HG02642 (cell line): ENCODE measurements around the gene MAP6.
A peak's percentile ranks its signal among the peaks of the same experiment; 100 is the strongest.
"Not testable (repeated sequence)": the region's sequence is repeated elsewhere in the genome, so short reads cannot be mapped to it uniquely, and the experiment has no call there.

Experiments used
- ATAC-seq: cut with Tn5 transposase; IDR thresholded peaks from one replicate; pipeline ENCODE4 v1.9.1; 2021; ENCODE audit warnings: mild to moderate bottlenecking; ENCODE audit not compliant: unreplicated experiment, poor library complexity

The MAP6 gene

GRCh38 chr11:75596914-75597313 lies 71.9 kb downstream of the MAP6 start:
- no peak for ATAC-seq

DNA sequence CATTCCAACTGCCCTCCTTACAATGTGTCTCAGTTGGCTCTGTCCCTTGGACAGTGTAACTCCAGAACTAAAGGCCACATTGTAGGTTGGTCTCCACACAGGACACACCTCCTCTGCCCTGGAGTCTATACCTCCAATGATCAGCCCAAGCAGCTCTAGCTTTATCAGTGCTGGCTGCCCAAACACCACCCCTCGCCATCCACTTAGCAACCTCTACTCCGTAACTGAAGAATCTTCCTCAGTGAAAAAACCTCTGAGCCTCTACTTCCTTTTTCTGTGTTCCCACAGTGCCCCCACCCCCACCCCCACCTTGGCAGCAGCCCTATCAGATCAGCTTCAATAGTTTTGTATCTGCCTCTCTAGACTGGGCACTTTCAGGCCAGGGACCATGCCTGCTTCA lies 73.4 kb downstream of the MAP6 start:
- ATAC-seq = no peak

DNA sequence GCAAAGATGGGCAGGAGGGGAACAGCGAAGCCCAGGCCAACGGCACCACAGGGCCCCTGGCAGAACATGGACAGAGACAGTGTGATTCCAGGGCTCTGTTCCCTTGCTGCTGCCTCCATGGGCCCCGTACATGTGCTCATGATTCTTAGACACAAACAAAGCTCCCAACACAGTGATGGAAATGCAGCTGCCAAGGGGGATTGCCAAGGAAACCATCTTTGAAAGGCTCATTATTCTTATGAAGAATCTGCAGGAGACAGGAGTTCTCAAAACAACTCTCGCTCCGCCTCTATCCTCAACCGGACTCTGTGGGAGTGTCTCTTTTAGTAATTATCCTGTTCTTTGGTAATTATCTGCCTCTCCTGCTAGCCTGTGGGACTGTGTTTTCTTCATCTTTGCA lies 74.6 kb downstream of the MAP6 start:
- no peak for ATAC-seq

DNA sequence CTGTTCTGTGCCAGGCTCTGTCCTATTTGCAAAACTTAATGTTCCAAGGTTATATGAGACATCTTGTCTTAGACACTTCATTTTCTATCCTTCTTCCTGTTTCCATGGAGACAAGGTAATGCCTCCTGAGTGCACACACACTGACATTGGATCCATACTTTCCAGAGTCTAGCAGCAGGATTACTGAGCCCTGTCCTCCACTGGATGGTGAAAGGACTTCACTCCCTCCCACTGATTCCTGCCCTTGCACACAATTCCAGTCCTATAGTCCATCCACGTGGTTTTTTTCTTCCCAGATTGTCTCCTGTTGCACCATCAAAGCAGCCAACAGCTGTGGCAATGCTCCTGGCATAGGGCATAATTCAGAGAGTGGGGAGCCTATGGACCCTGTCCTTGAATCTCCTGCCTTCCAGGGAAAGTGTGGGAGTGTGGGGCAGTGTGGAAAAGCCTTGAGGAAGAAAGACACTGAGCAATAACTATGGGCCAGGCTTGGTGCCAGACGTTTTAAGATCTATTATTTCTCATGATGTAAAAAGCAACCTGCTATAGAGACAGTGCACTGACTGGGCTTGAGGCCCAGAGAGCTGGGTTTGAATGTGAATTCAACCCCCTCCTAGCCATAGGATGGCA lies 75.4 kb downstream of the MAP6 start:
- ATAC-seq = no peak

GRCh38 chr11:75592715-75593114 lies 76.1 kb downstream of the MAP6 start:
- no peak for ATAC-seq

DNA sequence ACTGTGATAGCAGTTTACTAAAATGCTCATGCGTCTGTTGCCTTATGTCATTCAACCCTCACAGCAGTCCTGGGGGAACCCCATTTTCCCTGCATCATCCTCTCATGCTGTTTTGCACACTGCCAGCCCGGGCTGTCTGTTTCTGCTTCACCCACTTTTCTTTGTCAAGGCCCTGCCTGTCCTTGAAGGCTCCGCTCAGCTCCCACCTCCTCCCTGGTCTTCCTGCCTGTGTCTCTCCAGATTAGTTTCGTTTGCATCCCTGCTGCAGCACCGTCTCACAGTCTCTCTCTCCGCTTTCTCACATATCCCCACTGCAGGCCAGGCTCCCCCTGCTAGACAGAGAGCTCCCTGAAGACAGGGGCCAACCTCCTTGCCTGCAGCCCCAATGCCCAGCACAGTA lies 76.9 kb downstream of the MAP6 start:
- no peak for ATAC-seq

GRCh38 chr11:75591371-75591770 lies 77.5 kb downstream of the MAP6 start:
- ATAC-seq = no peak

DNA sequence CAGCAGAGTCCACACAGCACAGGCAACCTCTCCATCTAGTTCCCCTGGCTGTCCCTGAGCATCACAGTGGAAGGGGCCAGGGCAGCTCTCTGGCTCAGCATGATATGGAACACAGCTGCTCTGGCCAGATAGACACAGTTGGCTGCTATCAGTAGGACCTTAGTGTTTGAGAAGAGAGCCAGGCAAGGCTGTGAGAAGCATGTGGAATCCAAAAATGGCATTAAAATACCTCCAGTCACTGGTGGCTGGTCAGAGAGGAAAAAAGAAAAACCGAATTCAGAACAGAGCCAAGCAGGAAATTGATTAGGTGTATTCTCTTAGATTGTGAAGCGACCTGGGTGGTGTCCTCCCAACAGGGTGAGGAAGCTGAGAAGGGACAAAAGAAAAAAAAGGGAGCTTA lies 78.9 kb downstream of the MAP6 start:
- ATAC-seq = no peak

DNA sequence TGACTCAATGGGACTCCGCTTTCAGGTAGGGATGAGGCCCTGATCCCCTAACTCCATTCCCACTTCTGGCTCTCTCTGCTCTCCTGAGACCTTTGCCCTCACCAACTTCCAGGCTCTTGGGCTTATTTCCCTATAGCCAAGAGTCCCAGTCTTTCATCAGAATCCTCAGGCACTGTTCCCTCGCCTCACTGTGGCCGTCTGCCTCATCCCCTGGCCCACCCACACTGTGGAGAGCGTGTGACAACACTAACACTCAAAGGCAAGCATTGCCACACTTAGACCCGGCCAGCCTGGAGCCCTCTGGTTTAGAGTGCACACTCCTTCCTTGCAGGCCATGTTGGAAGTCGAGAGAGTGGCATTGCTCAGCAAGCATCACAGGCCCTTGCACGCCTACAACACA lies 79.8 kb downstream of the MAP6 start:
- ATAC-seq = no peak

DNA sequence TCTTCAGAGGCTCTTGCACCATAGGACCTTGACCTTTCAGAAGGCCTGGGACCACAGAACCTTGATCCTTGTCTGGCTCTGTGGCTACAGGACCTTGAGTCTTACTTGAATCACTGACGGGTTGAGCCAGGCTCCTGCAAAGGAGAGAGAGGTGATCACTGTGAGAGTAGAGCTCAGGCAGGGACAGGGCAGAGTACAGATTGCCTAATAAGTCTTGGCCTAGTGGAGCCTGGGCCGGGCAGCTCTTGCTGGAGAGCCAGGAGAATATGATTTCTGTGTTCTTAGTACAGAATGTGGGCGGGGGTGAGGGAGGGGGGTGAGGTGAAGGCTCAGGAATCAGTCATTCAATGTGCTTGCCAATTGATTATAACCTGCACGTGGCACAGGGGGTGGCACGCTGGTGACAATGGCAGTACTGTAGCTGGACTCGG lies 80.8 kb downstream of the MAP6 start:
- no peak for ATAC-seq

DNA sequence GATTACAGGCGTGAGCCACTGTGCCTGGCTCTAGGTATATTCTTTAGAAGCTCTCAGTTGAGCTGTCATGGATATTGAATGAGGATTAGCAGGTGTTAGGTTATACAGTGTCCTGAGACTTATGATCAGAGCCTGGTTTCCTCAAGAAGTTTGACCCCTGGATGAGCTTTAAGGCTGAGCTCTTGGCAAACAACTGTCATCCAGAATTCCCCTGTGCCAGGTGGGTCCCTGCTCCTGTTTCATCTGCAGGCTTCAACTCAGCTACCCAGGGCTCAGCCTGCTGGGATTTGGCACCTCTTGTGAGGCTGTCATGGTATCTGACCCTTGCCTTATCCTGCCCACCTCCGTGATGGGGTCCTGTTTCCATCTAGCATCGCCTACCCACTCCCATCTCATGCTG lies 82.4 kb downstream of the MAP6 start:
- no peak for ATAC-seq

DNA sequence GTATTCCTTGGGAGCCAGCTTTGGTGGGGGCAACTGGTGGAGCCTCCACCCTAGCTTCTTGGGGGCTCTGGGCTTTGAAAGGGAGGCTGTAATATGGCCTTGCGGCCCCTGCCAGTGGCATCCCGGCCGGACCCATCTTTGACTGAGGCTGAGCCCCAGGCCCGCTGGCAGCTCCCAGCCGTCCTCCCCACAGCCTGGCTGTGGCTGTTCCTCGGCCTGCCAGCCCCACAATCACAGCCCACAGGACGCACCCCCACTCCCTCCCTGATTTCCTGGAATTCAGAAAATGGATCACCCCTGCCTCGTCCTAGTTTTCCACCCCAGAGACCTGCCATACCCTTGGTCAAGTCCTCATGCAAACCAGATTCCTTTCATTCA lies 83.6 kb downstream of the MAP6 start:
- ATAC-seq = no peak

DNA sequence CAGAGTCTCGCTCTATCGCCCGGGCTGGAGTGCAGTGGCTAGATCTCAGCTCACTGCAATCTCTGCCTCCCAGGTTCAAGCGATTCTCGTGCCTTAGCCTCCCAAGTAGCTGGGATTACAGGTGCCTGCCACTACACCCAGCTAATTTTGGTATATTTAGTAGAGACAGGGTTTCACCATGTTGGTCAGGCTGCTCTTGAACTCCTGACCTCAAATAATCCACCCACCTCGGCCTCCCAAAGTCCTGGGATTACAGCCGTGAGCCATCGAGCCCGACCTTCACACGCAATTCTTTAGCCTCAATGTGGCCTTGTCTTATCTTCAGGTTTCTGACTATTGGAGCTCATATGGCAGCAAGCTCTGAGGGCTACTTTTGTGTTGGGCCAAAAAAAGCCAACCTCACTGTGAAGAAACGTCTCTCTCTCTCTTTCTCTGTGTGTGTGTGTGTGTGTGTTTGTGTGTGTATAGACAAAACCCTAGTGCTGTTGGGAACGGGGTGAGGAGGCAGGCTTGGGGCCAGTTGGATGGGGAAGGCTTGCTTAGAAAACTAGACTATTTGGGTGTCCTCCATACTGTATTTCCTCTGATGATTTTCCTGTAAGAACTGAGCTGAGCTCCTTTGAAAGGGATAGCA lies 84.1 kb downstream of the MAP6 start:
- ATAC-seq = not testable (repeated sequence)

GRCh38 chr11:75583718-75584658 lies 84.8 kb downstream of the MAP6 start:
- peak; percentile 19 for ATAC-seq

DNA sequence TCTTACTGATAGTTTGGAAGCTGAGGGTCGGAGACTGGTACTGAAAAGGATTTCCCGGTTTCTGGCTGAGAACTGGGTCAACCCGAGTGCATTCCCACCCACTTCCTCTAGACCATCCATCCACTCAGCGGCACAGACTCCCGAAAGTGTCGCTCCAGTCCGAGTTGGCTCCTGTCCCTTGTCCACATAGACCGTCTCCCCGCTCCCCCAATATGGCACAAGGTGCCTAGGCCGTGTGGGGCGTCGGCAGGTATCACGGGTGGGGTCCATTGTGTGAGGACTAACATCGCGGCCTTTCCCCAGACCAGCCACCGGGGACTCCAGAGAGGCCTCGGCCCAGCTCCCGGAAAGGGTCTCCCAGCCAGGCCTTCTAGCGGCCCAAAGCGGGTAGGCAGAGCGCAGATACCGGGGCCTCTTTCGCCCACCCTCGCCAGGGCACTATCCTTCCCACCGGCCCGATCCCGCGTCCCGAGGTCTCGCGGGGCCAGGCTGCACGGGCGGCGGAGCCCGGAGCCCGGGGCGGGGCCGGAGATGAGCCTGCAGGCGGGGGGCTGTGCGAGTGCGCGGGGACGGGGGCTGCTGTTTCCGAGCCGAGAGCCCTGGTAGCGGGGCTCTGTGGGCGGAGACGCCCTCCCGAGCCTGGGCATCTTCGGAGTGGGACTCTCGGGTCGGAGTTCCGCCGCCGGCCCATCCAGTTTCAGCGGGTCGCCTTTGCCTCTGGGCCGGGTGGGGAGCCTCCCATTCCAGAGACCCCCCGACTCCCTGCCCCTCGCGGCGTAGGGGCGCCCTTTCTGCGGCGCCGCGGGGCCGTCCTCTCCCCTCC lies 85.7 kb downstream of the MAP6 start:
- ATAC-seq = peak; percentile 83

DNA sequence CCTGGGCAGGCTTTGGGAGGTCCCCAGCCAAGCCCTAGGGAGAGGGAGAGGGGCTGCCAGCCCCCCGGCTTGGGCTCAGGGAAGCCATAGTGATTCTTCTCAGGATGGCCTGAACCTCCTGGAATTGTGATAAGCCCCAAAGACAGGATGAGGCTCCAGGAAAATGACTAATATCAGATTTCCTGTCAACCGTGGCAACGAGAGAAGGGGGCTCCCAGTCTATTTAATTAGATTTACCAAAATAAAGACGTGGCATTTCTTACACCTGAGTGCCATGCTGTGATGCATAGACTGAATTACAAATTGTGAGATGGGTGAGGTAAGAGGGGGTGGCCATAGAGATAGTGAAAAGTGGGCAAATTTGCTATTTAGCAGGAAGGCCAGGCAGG lies 86.3 kb downstream of the MAP6 start:
- no peak for ATAC-seq

GRCh38 chr11:75579841-75580240 lies 89.0 kb downstream of the MAP6 start:
- no peak for ATAC-seq

DNA sequence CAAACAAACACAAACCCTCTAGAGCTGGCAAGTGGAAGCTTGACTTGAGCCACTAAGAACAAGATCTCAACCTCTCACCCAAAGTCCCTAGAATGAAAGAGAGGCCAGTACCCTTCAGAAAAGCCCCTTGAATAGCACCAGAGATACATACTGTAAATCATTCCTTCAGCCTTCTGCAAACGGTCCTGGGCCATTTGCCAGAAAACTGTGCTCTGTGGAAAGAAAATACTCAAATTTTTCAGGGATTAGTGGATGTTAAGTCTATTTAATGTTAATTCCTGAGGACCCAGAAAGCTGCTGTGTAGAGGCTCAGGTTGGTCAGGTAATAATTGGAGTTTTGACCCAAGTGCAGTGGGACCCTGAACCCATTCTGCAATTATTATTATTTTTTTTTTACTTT lies 89.9 kb downstream of the MAP6 start:
- no peak for ATAC-seq

- ATAC-seq = no peak
These were observed 91.6 kb downstream of the MAP6 start for GRCh38 chr11:75577207-75577606.

DNA sequence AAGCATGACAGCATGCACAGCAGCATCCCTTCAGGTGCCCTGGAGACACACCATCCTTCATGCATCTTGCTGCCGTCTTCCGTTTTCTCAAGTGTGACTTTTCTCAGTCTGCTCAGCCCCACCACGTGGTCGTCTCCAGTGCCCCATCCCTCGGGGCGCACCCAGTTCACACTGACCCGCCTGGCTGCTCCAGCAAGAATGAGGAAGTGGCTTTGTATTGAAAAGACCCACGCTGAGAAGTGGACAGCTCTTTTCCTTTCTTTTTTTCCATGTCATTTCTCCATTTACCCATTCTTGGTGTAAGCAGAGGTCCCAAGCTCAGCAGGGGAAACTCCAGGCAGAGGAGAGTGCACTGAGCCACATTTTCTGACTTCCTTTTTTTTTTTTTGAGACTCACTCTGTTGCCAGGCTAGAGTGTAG lies 92.3 kb downstream of the MAP6 start:
- peak; percentile 51 for ATAC-seq
